Islet precursor cell (in vitro differentiated cells): Measurements from ENCODE around the gene UBE2H.

ENCODE experiments used
- DNase-seq: peaks from one replicate; pipeline ENCODE4 v3.0.0-alpha.2; 2018

Gene UBE2H

DNA sequence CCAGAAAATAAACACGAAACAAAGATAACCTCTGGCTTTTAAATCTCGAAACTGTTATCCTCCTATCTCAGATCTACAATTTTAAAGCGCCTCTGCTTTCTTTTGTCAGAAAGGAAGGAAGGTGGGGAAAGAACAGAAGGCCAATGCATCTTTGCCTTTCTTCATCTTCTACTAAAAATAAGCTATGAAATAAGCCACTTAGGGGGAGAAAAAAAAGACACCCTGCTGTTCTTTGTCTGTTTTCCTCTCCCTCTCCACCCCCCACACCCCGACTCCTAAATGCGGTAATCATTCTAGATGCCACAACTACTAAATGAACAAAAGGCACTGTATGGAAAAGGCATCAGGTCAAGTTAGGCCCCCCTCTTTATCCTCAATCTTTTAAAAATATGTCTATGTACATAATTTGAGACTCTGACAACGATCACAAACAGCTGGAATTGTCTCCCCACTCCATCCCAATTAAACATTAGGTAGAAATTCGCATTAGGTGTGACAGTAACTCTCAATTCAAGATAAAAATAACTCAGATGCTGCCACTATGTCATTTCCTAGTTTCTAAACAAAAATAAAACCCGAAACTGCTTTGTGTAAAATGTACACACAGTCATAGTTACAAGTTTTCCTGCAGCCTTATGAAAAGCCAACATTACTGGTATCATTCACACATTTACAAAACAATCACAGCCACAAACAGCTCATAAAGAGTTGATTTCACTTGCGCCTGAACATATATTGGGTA lies 2.4 kb downstream of the UBE2H start:
- DNase-seq, result no peak

DNA sequence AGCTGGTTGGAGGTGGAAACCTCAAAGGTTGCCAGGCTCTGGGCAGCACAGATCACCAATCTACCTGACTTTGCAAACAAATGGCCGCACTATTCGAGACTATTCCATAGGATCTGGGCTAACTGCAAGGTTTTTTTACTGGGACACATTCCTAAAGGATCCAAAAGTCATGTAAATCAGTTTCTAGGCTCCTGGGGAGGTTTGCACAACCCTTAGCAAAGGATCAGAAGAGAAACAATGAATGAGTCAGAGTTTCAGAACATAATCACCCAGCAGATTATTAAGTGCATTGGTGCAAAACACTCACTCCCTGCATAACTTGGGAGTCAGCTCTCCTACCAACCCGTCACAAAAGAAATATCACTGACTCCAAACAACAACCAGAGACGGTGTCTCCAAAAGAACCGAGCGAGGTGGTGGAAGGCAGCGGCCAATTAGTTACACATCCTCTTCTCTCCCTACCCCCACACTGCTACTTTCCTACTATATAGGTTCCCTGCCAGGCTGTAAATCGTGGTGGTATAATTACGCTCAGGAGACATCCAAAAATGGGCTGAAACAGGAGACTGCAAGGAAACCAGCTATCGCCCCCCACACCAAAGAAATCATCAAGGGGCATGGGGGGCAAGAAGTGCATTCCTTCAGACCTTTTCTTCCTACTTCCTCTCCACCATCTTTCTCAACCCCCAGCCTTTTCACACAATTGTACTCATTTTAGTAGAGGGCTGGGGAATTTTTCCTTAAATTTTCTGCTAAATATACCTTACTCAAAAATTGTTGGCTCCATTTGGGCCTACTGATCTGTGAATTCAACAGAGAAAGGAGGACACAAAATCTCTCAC lies 3.2 kb downstream of the UBE2H start:
- peak; percentile 71 for DNase-seq

DNA sequence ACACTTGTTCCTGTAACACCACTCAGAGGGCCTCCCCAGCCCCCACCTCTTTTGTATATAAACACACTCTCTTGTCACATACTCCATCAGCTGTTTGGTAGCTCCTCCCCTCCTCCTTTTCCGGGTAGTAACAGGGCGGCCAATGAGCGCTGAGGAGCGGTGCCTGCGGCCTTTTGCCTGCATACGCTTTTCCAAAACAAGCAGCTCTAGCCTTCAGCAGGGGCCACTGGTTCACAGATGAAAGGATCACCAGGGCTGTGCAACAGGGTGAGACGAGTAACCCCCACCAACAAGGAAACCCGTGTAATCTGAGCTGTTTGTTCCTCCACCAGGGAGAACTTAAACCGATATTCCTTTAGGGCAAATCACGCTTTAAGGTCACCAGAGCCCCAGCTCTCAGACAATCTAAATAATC lies 3.9 kb downstream of the UBE2H start:
- peak; percentile 99 for DNase-seq

DNA sequence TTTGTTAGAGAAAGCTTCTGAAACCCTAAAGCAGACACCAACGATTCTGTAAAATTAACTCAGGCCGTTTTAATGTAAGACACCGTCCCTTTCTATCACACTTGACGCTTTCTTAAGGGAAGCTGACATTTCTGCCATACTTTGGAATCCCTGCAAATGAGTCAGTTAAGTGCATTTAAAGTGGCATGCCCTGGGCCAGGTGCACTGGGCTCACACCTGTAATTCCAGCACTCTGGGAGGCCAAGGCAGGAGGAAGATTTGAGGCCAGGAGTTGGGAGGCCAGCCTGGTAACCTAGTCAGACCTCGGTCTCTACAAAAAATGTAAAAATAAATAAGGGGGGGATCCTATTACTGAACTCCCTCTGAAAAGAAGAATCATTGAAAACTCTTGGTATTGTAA lies 4.4 kb downstream of the UBE2H start:
- no peak for DNase-seq

DNA sequence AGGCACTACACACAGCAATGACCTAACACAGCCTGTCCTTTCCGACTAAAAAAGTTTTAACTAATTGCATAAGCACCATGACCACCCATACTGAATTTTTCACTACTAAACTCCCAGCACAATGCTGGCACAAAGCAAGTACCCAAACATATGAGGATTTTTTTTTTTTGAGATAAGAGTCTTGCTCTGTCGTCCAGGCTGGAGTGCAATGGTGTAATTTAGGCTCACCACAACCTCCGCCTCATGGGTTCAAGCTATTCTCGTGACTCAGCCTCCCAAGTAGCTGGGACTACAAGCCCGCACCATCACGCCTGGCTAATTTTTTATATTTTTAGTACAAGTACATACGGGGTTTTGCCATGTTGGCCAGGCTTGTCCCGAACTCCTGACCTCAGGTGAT lies 5.1 kb downstream of the UBE2H start:
- no peak for DNase-seq

DNA sequence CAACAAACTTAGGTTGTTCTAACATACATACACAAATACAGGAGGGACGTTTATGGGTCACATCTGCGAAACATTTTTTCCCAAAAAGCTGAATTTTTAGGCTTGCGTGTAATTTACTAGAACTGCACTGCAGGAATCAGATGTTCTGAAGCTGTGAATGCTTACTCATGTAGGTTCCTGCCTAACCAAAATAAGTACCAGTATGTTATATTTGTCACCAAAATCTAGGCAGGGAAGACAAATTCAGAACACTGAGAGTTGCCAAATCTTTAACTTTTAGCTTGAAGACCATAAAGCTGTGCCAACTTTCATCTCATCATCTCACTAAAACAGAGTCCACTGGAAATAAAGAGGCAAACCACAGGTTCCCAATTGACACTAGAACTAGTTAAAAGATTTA lies 5.7 kb downstream of the UBE2H start:
- no peak for DNase-seq

DNA sequence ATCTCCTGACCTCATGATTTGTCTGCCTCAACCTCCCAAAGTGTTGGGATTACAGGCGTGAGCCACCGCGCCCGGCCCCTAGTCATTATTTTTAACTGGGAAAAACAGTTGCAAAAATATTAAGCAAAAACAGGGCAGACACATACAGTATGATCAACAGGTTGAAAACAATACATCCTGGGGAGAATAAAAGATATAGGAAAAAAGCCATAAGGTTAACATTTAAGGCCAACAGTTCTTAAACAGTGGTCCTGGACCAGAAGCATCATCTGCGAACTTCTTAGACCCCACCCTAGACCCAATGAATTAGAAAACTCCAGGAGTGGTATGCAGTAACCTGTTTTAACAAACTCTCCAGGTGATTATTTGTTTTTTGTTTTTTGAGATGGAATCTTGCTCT lies 6.5 kb downstream of the UBE2H start:
- no peak for DNase-seq

DNA sequence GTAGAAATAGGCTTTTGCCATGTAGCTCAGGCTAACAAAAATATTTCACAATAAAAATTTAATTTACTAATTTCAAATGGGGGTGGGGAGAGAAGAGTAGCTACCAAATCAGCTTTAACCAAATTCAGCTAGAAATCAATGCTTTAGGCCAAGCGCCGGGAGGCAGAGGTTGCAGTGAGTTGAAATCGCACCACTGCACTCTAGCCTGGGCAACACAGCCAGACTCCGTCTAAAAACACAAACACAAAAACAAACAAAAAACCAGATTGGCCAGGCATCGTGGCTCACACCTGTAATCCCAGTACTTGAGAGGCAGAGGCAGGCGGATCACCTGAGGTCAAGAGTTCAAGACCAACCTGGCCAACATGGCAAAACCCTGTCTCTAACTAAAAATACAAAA lies 9.4 kb downstream of the UBE2H start:
- no peak for DNase-seq

DNA sequence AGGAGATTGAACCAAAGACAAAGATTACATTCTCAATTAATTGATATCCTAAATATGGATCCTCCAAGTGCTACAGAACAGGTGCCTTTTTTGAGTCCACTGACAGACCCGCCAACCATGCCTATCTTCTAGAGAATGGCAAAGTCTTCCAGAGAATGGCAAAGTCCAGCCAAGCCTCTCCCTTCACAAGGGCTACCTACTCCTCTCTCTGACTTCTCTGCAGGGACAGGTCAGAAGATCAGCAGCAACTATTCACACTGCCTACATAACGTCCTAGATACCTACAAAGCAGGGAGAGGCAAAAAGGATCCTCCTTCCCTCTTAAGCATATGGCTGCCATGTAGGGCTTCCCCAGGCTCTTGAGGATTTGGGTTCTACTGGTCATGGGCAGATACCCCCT lies 12.4 kb downstream of the UBE2H start:
- DNase-seq, result no peak

DNA sequence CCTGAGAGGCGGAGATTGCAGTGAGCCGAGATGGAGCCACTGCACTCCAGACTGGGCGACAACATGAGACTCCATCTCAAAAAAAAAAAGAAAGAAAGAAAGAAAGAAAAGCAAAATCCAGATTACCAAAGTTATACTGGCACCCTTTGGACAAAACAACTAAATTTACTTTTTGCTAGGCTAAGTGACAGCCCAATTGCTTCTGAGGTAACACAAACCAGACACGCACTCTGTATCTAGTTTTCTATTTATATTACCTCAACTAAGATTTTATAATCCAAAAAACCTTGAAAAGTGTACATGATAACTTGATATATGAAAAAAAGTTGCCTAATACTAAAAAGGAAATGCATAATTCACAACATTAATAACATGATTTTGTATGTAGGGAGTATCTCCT lies 12.9 kb downstream of the UBE2H start:
- DNase-seq, result no peak

DNA sequence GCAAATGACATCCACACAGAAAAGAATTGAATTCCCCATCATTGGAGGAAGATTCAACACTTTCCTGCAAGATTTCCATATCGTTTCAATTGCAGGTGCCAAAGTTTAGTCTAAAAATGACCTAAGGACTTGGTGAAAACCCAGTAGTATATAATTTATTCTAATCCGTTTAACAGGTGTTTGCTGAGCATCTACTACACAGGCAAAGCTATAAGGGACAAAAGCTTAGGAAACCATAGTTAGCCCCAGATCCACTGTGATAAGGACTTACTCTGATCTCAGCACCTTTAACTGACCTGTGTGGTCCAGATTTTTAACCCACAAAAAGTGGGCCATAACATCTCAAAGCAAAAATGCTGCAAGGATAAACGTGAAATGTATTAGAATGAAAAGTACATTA lies 19.1 kb downstream of the UBE2H start:
- DNase-seq, result no peak

DNA sequence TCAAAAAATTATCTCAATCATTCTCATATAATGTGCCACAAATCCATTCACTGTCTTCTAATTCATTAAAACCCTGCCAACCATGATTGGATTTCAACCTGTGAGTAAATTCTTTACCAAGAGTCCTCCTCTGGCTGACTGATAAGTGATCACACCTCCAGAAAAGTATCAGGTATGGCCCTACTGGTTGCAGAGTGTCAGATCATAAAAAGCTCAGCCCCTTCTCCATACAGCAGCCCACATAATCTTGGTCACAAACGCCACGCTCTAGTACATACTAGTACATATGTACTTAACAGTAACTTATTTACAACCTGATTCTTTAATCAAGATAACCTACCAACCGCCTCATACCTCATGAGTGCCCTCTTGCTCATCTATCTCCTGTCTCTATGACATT lies 26.1 kb downstream of the UBE2H start:
- no peak for DNase-seq

DNA sequence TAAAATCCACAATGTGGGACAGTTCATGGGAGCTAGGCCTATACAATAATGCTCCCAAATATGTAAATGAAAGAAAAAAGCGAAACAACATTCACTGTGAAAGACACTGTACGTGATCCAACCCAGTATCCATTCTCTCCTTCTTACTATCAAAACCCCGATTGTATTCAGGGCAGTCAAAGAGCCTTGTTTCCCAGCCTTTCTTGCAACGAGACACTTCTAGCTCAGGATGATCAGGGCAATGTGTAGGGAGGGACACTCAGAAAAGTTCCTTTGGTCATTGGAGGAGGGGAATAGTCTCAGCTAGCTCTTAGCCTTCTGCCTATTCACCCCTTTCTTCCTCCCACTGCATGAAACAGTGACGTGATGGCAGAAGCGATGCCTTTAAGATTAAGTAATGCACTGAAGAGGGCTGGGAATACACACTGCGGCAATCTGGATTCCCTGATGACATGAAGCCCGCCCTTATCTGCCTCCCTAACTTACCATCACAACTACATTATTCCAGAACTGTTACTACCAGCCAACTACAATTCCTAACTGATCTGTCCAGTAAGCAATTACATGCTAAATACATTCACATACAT lies 27.3 kb downstream of the UBE2H start:
- peak; percentile 27 for DNase-seq

DNA sequence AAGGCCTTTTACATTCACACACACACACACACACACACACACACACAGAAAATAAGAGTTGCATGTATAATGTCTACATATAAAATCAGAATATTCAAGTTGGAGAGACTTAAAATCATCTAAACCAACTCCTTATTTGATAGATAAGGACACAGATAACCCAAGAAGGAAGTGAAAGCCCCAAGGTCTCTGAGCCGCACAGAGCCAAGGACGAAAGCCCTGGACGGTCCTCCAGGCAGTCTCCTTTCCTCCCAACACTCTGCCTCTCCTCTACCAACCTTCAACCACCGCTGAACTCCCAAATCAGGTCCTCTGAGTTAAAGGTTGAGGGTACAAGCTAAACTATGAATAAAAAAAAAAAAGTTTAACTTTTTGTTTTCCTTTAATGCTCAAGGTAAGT lies 28.2 kb downstream of the UBE2H start:
- DNase-seq, result peak; percentile 17

DNA sequence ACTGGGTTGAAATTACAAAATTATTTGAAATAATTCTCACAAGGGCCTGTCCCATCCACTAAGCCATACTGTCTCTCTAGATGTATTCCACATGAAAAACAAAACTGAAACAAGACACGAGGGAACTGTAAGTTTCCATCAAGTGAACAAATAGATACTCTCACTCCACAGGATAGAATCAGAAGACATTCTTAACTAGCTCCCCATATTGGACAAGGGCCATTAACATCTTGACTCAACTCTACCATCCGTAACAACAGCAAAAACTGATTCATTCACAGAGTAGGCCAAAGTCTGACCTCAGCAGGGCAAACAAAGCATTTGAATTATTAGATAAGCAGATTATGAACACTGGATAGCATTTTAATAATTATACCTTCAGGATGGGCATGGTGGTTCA lies 29.1 kb downstream of the UBE2H start:
- peak; percentile 11 for DNase-seq

DNA sequence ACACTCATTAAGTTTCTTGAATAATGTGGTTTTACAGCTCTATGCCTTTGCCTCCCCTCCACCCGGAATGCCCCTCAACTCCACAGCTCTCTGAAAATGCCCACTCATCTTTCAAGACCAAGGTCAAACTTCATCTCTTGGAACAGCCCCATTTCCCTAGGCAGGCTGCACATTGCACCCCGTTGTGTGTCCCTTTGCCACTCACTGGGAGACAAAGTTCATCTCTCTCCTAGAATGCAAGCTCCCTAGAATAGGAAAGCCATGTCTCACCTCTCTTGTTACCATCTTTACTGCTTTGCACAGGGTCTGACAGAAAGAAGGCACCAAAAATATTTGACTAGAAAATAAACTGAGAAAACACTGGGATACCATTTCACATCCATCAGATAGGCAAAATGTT lies 33.3 kb downstream of the UBE2H start:
- no peak for DNase-seq

DNA sequence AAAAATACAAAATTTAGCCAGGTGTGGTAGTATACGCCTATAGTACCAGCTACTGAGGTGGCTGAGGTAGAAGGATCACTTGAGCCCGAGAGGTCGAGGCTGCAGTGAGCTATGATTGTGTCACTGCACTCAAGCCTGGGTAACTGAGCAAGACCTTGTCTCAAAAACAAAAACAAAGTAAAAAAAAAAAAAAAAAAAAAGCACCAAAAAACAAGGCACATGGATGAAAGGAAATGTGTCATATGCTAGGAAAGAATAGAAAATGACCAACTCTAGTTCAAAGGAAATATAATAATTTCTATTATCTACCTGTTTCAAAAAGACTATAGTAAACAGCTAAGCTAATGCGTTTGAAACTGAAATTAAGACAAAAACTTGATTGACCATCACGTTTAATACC lies 33.8 kb downstream of the UBE2H start:
- no peak for DNase-seq

DNA sequence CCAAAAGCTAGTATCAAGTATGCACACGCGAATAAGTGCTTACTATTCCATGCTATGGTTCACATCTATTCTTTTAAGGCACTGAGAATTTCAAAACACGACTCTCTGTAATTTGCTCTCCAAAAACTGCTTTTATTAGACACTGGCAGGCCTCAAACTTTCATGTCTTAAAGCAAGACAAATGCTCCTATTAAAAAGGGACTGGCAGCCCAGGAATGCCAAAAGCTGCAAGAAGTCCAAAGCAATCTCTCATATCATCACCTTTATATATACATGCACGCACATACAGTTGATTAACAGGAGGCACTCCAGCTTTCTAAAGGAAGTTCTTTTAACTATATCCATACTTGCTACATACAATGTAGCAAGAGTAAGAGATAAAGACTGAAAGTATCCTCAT lies 34.8 kb downstream of the UBE2H start:
- DNase-seq, result no peak

DNA sequence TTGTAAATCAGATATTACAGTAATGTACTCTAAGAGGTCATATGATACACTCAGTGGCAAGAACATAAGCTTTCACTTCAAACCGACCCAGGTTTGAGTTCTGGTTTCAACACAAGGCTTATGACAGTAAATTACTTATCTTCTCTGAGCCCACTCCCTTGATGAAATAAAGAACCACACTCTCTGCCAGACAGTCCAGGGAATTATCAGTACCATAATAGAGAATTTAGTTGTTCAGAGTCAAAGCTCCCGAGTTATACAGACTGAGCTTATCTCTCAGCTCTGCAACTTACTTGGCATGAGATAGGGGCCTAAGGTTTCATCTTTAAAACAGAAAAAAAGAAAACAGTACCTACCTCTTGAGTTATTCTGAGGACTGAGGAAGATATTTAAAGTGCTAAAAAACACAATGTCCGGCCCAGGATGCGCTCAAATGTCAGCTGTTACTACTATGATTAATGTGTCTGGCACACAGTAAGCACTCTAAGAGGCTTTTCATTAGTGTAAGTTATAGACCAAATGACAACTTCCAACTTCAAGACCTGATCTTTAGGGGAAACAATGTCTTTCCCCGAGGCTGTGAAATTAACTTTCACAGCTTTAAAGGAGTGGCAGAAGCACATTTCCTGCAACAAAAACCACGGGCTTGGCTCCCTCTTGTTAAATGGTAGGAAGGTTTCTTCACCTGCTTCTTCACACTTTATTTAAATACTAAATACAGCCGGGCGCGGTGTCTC lies 38.1 kb downstream of the UBE2H start:
- peak; percentile 25 for DNase-seq

DNA sequence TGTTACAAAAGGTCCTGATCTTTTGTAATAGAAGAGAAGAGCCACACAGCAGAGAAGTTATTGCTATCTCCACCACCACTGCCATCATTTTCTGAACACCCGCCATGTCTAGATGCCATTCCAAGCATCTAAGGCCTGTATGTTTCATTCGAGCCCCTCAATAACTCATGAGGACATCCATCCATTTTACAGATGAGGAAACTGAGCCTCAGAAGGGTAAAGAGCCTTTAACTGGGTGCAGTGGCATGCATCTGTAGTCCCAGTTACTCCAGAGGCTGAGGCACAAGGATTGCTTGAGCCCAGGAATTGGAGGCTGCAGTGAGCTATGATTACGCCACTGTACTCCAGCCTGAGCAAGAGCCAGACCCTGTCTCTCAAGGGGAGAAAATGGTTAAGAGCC lies 39.3 kb downstream of the UBE2H start:
- peak; percentile 27 for DNase-seq

DNA sequence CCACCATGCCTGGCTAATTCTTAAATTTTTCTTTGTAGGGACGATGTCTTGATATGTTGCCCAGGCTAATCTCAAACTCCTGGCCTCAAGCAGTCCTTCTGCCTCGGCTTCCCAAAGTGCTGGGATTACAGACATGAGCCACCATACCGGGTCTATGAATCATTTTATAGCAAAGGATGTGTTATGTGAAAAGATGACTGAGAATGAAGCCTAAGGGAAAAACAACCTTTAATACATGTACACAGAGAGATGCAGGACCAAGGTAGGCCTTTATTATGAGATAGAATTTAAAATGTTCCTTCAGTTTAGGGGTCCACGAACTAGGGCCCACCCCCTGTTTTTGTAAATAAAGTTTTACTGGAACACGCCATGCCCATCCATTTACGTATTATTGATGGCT lies 41.0 kb downstream of the UBE2H start:
- DNase-seq, result peak; percentile 17

DNA sequence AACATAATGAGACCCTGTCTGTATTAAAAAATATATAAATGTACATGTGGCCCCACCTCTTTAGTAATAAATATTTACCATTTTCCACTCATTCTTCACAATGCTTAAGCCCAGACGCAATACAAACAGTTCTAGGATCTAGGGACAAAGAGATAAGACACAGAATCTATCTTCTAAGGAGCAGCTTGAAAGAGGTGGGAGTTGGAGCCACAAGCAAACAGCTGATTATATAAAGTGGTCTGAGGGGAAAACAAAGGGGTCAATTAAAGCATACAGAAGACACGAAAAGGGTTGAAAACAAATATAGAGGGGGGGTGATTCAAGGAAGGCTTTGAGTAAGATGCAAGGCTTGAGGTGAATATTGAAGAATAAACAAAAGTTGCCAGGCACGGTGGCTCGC lies 43.1 kb downstream of the UBE2H start:
- DNase-seq, result no peak

DNA sequence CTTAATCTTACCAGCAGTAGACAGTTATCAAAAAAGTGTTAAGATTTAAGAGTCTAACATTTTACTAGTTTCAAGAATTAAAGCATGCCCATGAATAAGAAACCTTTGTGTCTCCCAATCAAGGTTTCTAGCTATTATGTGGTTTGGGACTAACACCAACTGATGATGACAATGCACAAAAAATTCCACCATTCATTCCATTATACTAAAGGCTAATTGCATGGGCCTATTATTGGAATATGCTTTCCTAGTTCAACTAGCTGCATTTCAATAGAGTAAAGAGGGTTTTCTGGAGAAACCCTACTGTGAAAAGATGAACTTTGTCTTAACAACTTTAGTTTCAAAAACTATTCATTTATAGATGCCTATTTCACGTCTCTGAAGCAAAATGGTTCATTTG lies 44.6 kb downstream of the UBE2H start:
- no peak for DNase-seq
